GM11168 (cell line): Measurements from ENCODE around the gene SNX18.
"Not testable (repeated sequence)": the region's sequence is repeated elsewhere in the genome, so short reads cannot be mapped to it uniquely, and the experiment has no call there.

ENCODE experiments used
- in situ Hi-C: fragments of 300-500 bp; cut with MboI; formaldehyde crosslinking; loops from one replicate; pipeline ENCODE4 v1.12.0; 2022; ENCODE audit warnings: low sequenced_read_pairs; ENCODE audit not compliant: unreplicated experiment

Gene SNX18

DNA sequence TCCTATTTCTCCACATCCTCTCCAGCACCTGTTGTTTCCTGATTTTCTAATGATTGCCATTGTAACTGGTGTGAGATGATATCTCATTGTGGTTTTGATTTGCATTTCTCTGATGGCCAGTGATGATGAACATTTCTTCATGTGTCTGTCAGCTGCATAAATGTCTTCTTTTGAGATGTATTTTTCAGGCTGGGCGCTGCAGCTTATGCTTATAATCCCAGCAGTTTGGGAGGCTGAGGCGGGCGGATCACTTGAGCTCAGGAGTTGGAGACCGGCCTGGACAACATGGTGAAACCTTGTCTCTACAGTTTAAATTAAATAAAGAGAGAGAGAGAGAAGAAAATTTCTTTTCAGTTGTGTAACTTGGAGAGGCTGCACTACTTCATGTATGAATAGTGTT is 19.3 kb downstream of the SNX18 start:
- in situ Hi-C loops, result not testable (repeated sequence)

GRCh38 chr5:54537725-54538124 is 20.2 kb downstream of the SNX18 start:
- in situ Hi-C loops, result no loop called here

DNA sequence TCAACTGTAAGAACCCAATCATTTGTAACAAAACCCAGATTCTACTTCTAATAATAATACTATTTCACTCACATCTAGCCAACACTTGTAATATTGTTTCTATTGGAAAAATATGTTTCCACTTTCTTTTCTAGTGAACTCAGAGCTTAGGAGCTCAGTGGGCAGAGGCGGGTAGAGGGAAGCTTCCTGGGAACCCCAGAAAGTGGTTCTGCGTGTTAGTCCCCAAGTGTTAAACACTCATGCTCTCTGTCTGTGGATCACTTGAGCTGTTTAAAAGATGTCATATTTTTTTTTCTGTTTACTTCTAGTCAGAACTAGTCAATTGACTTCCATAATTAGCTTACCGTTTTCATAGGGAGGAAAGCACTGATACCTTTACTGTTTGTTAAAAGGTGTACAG is 20.6 kb downstream of the SNX18 start:
- in situ Hi-C loops, result no loop called here

- in situ Hi-C loops, result no loop called here
Observed at GRCh38 chr5:54539001-54539400, 21.4 kb downstream of the SNX18 start.

GRCh38 chr5:54540286-54540685 is 22.7 kb downstream of the SNX18 start:
- in situ Hi-C loops, result no loop called here

DNA sequence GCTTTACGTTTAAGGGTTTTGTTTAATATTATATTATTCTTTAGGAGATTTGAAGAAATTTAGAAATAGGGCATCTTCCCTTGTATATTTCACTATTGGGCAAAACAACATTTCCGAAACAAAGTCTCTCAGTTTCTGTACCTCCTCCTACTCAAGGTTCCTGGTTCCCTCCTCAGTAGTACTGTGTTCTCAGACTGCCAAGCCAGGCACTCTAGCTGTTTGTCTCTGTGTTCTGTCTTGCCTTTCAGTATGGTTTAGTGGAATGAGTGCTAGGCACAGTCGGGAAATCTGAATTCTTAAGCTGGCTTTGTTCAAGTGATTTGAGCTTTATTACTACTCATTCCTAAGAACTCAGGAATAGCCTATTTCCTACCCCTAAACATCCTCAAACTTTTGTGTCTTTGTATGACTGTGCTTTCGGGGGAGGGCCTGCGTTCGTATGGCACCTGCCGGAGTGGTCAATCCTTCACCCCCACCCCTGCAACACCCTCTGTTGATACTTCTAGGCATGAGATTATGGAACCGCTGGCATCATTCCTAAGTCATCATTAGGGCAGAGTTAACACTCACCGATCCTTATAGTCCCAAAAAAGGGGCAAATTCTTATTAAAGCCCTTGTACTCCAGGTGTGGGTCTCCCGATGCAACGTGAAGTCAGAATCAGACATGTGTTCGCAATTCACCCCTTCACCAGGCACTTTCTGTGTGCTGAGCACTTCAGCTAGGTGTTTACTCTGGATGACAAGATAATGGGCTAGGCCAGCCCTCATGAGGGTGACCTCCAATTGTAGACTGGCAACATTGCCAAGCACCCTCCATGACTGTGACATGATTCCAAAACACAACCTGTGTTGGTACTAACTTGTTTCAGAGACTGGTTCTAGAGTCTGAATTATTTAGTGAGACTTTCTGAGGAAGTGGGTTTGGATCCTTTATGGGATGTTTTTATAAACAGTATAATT is 24.5 kb downstream of the SNX18 start:
- in situ Hi-C loops, result no loop called here

GRCh38 chr5:54544044-54544443 is 26.5 kb downstream of the SNX18 start:
- in situ Hi-C loops, result no loop called here

DNA sequence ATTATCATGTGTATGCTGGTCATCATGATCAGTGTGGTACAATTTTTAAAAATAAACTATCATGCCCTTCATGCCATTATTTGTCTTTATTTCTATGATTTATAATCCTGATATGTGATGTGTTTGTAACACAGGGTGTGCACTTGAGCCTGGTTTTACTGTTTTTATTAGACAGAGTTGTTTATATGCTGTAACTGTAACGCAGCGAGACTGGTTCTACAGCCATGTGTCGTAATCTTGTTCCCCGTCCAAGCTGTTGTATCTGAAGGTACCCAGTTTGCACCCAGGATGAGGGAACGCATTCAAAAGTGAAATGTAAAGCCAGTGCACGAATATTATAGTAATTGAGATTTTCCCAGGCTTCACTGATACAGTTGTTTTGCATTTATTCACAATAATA is 28.2 kb downstream of the SNX18 start:
- in situ Hi-C loops, result no loop called here

GRCh38 chr5:54547711-54548250 is 30.2 kb downstream of the SNX18 start:
- in situ Hi-C loops, result no loop called here

GRCh38 chr5:54548565-54548964 is 31.0 kb downstream of the SNX18 start:
- in situ Hi-C loops, result no loop called here

GRCh38 chr5:54551292-54551691 is 33.7 kb downstream of the SNX18 start:
- in situ Hi-C loops, result no loop called here

GRCh38 chr5:54551926-54552325 is 34.4 kb downstream of the SNX18 start:
- in situ Hi-C loops, result no loop called here

GRCh38 chr5:54552446-54552845 is 34.9 kb downstream of the SNX18 start:
- in situ Hi-C loops, result no loop called here

DNA sequence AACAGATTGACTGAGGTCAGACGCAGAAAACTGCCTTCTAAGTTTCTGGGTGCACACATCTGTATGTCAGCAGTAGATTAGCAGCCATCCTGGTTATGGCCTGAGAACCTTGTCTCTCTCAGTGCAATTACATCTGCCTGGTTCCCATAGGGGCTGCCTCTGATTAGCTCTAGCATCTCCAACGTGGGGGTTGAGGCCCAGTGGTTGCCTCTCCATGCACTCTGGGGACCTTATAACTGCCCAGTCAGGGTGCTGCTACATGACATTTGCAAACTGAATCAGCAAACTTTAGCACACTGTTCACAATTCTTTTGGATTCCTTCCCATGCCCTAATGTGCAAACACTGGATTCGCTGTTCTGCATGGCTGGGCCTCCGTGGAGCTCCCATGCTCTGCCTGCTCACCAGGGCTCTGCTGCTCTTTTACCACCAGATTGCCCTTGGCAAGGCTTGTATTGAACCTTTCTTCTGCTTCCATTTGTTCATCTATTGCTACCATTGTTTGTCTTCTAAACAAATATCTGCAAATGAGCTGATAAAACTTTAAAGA is 36.2 kb downstream of the SNX18 start:
- in situ Hi-C loops, result no loop called here

- in situ Hi-C loops, result no loop called here
Observed at GRCh38 chr5:54556141-54556540, 38.6 kb downstream of the SNX18 start.

DNA sequence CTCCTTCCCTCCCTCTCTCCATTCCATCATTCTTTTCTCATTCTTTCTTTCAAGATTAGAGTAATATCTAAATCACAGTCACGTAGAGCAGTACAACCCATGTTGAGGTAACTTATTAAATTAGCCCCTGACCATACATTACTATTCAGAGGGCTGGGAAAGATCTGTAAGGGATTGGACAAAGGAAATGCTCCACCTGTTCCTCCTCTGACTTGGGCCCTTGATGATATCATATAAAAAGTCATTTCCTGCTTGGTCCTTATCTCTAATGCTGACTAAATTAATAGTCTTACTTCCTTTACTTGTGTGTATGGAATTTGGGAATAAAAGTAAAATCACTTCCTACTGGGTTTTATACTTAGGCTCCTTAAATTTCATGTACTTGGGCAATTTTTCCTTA is 40.8 kb downstream of the SNX18 start:
- in situ Hi-C loops, result no loop called here

GRCh38 chr5:54561651-54562050 is 44.1 kb downstream of the SNX18 start:
- in situ Hi-C loops, result no loop called here

- in situ Hi-C loops, result no loop called here
Observed at GRCh38 chr5:54563083-54563761, 45.7 kb downstream of the SNX18 start.

DNA sequence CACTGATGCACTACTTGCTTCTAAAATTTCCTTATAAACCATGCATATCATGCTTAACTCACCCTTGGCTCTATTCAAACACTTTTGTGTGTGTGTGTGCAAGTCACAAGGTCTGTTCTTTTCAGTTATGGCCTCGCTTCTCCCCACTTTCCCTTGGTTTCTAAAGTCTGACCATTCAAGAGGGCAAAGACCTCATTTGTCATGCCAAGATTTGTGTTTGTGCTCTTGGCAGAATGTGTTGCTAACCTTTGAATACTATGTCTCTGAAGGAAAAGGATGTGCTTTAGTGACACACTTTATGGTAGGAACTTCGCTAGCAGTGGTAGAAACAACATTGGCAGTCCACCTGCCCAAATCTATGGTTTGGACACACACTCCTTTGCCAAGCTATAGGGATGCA is 50.4 kb downstream of the SNX18 start:
- in situ Hi-C loops, result no loop called here

GRCh38 chr5:54570916-54571315 is 53.4 kb downstream of the SNX18 start:
- in situ Hi-C loops, result no loop called here

DNA sequence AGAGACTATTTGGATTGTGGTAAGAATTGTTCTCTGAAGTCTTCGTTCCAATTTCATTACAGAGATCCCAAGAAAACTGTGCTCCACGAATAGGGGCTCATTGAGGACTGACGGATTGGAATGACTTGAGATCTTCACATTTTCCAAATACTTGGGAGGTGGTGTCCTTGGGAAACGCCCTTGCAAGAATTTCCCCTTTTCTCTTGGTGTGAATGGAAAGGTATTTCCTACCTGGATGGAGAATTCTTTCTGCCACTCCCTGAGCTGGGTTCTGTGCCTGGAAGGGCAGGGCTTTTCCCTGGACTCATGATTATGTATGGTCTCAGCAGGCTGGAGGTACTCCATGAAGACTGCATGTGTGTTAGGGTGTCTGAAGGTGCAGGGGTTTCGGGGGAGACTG is 53.9 kb downstream of the SNX18 start:
- in situ Hi-C loops, result no loop called here
